Urothelium cell line (cell line): ENCODE measurements around the gene FGD6.
"Not testable (repeated sequence)": the region's sequence is repeated elsewhere in the genome, so short reads cannot be mapped to it uniquely, and the experiment has no call there.

Experiments used
- DNase-seq: peaks from one replicate; pipeline ENCODE4 v3.0.0; 2011; ENCODE audit warnings: low spot score, mixed read lengths
- FAIRE-seq: peaks from 2 replicates; lab custom pipeline; 2011; peaks lifted over from hg19 to GRCh38; lab: Jason Lieb, UNC

Gene FGD6

DNA sequence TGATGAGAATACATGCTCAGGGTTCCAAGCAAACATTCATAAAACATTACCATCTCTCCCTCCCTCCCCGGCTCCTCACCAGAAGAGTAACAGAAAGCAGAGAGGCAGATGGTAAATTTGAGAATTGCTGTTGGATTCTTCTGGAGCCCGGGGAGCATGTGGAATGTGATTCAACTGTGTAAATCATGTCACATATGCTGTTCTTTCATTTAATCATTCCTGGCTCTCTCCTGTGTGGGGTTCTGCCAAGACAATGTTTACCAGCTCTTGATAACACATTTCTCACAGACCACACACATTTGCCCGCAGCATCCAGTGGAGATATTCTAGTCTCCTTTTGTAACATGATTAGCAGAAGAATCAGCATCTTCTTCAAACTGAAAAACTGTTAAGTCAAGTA lies 120.4 kb downstream of the FGD6 start:
- DNase-seq (peak; percentile 17), FAIRE-seq (no peak)

DNA sequence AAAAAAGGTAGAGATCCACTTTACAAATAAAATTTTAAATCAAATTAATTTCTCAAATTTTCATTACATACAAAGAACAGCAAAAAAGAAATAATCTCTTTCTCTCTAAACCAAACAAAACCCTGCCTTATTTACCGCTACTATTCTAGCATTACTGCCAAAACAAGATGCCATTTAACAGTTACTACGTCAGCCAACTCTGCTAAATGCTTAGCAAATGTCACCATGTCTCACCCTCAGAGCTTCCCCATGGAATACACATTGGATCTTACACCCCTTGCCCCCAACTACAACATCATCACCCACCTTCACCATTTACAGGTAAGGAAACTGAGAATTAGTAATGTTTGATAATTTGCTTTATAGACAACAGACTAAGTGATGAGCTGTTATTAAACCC lies 120.9 kb downstream of the FGD6 start:
- DNase-seq (no peak), FAIRE-seq (no peak)

DNA sequence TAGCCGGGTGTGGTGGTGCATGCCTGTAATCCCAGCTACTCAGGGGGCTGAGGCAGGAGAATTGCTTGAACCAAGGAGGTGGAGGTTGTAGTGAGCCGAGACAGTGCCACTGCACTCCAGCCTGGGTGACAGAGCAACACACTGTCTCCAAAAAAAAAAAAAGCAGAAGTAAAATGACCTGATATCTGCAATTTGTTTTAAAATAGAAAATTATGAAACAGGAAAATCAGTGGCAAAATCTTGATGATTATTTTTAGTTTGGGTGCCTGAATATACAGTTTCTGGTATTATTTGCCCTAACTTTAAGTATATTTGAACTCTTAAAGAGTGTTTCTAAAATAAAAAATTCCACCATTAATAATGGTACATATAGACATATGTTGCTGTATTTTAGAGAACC lies 121.4 kb downstream of the FGD6 start:
- DNase-seq, FAIRE-seq: not testable (repeated sequence)

DNA sequence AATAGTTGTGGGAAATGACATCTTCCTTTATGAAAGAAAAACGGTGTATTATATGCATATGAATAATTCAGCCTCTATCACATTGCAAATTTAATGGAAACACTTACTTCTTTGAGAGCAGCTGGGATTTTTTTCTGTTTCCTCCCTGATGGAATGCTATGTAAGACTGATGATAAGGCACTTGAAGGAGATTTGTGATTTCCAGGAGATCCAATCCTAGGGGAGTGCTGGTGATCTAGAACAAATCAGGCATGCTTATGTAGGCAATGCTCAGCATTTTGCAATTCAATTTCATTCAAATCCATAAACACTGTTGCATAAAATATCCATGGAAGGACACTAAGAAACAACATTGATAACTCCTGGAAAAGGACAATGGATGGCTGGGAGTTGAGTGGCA lies 127.8 kb downstream of the FGD6 start:
- FAIRE-seq (no peak), DNase-seq (no peak)

- DNase-seq (no peak), FAIRE-seq (no peak)
Observed at GRCh38 chr12:95088379-95088778, 128.9 kb downstream of the FGD6 start.

DNA sequence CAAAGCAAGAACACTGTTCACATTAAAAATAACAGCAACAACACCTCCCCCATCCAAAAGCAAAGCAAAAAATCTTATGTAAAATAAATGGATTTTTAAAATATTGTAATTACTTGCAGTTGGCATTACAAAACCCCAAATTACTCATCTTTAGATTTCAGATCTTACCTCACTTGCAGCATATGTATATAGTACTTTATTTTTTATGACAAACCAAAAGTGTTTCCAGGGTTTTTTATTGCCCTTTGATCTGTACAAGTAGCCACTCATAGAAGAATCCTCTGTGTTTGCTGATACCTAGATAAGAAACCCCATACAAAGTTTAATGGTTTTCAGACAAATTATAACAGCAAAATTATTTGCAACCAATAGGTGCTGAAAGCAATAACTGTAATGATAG lies 131.7 kb downstream of the FGD6 start:
- FAIRE-seq: no peak
- DNase-seq: no peak

GRCh38 chr12:95083938-95084337 lies 133.3 kb downstream of the FGD6 start:
- DNase-seq (no peak), FAIRE-seq (no peak)

DNA sequence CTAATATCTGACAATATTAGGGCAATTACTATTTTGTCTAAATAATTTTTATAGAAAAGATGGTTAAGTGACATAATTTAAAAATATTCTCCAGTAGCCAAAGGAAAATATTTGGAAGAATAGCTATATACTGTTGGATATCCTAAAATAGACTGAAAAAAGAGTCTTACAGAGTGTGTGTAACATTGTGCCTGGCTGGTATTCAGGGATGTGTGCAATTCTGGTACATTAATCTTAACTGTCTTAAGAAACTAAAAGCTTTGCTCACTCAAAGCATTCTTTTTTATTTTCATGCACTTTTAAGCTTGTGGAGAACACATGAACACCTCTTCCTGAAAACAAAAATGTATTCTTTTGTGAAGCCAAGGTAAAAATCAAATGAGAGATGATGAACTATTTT lies 133.8 kb downstream of the FGD6 start:
- DNase-seq (no peak), FAIRE-seq (no peak)

- no peak for DNase-seq
- FAIRE-seq: no peak
Observed at GRCh38 chr12:95077341-95077740, 139.9 kb downstream of the FGD6 start.

DNA sequence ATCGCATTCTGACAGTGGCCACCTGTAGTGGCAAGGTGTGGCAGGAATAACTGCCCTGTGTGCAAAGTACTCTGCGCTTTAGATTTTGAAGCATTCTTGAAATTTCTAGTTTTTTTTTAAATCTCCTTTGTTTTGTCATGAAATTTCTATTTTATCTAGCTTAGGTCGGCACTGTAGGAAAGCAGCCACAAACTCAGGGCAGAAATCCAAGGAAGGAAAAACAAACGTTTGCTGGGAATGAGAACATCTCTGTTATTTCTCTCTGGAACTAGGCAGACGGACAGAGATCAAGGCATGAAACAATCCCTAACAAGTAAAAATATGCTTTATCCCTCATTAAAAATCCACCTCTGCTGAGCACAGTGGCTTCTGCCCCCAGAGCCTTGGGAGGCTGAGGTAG lies 142.5 kb downstream of the FGD6 start:
- FAIRE-seq (no peak), DNase-seq (no peak)

DNA sequence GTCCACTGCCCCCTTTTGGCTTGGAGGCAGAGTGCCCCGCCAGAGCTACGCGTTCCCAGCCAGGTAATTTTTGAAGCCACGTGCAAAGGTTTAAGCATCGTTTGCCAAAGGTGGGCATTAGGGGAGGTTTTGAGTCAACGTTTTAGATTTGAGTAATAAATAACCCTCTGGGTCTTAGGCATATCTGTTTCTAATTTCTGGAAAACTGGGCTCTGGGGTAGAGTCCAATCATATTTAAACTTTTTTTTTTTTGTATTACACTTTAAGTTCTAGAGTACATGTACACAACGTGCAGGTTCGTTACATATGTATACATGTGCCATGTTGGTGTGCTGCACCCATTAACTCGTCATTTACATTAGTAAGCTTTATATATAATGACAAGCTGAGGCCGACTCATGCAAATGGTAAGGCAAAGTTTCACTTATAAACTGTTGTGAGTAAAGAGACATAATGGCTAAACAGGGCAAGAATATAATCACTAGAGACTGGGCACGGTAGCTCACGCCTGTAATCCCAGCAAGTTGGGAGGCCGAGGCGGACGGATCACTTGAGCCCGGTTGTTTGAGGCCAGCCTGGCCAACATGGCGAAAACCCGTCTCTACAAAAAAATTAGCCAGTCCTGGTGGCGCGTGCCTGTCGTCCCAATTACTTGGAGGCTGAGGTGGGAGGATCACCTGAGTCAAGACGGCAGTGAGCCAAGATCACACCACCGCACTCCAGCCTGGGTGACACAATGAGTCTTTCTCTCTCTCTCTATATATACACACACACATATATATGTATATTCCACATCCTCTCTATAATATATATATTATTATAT lies 143.4 kb downstream of the FGD6 start:
- FAIRE-seq: no peak
- no peak for DNase-seq

- peak; percentile 96 for DNase-seq
- FAIRE-seq: no peak
Observed at GRCh38 chr12:95072900-95073697, 144.2 kb downstream of the FGD6 start, which contains the start of gene NR2C1. TSS of gene NR2C1 (minus strand) at chr12:95073618. CDS start at chr12:95067384, 6,234 bp downstream.

DNA sequence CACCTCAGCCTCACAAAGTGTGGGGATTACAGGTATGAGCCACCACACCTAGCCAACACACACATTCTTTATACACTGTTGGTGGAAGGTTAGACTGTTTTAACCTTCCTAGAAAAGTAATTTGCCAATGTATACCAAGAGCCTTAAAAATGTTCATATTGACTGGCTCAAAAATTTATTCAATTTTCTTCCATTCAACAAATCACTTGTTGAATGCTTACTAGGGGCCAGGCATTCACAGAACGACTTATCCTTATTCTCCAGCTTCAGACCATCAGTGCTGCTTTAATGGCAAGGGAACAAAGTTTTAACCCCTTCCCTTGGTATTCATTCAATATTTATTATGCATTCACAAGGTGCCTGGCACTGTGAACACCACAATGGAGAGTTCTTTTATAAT lies 146.9 kb downstream of the FGD6 start:
- no peak for FAIRE-seq
- DNase-seq: no peak

DNA sequence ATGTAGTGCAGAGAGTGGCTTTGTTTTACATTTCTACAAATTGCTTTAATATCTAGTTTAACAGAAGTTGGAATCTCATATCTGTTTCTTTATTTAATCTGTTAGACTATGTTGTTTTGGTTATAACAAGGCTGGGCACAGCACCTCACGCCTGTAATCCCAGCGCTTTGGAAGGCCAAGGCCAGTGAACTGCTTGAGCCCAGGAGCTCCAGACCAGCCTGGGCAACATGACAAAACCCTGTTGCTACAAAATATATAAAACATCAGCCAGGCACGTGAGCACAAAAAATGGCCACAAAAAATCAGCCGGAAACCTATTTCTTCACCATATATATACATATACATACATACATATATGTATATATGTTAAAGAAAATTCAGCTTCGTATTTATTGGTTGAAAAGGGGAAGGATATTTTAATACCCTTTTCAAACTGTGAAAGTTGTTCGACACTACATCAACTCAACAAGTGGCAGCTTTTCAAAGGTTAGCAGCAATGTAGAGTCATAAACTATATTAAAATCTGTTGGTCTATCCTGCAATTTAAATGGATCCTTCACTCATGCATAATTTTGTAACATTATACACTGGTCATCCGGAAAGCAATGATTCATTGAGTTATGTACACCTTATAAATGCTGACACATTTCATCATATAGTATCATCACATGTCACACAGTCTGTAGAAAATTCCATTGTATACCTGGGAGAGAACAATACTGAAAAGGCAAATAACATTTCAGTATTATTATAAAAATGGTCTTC lies 151.0 kb downstream of the FGD6 start:
- no peak for DNase-seq
- no peak for FAIRE-seq

DNA sequence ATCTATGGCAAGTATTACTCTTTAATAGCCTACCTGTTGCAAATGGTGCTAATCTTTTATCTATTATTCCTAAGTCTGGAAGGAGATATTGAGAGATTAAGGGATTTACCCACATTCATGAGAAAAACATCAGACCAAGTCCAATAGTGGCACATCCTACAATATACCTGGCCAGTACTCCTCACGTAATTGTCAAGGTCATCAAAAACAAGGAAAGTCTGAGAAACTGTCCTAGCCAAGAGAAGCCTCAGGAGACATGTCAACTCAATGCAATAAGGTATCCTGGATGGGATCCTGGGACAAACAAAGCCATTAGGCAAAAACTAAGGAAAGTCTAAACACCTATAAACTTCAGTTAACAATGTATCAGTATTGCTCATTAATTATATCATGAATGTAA lies 156.3 kb downstream of the FGD6 start:
- FAIRE-seq (no peak), DNase-seq (no peak)

DNA sequence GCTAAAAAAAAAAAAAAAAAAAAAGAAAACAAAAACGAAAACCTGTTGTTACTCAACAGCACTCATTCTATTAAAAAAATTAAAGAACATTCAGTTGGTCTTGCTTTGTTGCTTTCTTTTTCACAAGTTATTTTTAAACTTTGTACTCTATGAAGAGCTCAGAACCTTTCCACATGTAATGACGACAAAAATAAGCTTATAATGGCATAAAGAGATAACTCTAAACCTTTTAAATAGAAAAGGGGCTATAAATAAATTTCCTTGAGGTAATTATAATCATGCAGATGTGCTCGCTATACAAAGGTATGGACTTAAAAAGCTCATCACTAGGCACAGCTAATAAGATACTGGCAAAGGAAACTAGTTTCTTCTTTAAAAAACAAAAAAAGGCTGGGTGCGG lies 157.3 kb downstream of the FGD6 start:
- no peak for FAIRE-seq
- DNase-seq: no peak

DNA sequence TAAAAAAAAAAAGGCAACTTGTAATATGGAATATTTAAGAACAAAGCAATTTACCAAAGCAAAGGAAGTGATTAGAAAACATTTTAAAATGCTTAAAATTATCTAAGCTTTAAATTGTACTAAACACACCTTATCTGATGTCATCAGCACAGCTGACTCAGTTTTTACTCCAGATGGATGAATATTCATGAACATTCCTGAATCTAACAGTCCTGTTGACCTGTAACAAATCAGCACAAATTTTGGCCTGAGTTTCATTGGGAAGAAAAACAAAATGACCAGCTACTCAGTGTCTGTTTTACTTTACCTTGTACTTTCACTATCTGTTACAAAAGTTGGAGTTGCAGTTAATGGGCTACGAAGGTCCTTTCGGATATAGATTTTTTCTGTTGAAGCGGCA lies 159.8 kb downstream of the FGD6 start:
- DNase-seq (no peak), FAIRE-seq (no peak)

DNA sequence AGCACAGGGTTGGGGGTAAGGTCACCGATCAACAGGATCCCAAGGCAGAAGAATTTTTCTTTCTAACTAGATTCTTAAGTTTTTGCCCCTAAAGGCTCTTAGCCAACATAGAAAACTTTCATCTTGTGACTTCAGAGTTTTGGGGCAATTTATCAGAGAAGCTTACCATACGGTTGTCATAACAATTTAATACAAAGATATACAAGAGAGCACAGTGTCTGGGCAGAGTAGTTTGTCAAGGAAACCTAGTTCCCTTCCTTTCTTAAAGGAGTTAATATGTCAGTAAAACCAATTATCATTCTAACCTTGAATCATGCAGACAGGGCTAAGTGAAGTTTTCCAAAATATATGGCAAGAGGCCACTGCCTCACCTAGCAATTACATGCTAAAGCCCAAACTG lies 162.2 kb downstream of the FGD6 start:
- DNase-seq: no peak
- FAIRE-seq: no peak

DNA sequence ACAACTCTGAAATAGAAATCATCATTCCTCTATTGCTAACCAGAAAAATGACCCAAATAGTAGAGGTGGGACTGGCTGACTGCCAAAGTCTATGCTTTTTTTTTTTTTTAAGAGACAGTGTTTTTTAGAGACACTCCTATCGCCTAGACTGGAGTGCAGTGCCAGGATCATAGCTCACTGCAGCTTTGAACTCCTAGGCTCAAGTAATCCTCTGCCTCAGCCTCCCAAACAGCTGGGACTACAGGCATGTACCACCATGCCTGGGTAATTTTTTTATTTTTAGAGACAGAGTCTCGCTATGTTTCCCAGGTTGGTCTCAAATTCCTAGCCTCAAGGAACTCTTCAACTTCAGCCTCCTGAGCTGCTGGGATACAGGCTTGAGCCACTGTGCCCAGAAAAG lies 163.1 kb downstream of the FGD6 start:
- no peak for FAIRE-seq
- DNase-seq: no peak

- DNase-seq (no peak), FAIRE-seq (no peak)
Observed at GRCh38 chr12:95051241-95051640, 166.0 kb downstream of the FGD6 start.

DNA sequence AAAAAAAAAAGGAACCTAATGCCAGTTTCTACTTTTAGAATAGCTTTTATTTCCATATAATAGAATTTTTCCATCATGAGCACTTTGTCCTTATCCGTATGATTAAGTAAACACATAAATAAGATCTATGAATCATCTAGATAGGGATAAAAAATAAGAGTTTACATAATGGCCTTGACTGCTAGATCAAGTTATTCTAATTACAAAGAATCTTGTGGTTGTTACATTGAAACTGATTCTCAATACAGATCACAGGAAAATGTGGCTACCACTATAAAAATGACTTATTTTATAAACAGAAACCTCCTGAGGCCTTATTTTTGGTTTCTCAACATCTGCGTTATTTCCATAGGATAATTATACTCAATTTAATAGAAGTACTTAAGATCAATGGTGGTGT lies 179.4 kb downstream of the FGD6 start:
- DNase-seq (no peak), FAIRE-seq (no peak)
